H9 (cell line): ENCODE results near the gene PPARA. TPM values are rescaled to one million over a fixed set of nuclear protein-coding genes. Genes with fewer than 3 reads are reported as not detected.
"Not testable (repeated sequence)": the region's sequence is repeated elsewhere in the genome, so short reads cannot be mapped to it uniquely, and the experiment has no call there.

Experiments used
- DNase-seq: peaks from one replicate; pipeline ENCODE4 v3.0.0-alpha.2; 2017
- H2AFZ ChIP-seq: one replicate; pipeline ENCODE4 v1.6.1; 2013; ENCODE audit warnings: mild to moderate bottlenecking, low read length, control low read depth, moderate library complexity
- H2AK5ac ChIP-seq: 2 replicates; pipeline ENCODE4 v1.6.1; 2013; ENCODE audit warnings: low read length, control low read depth, mixed read lengths; ENCODE audit not compliant: insufficient read length
- H2BK120ac ChIP-seq: one replicate; pipeline ENCODE4 v1.6.1; 2013; ENCODE audit warnings: low read depth, mild to moderate bottlenecking, low read length, control low read depth, inconsistent platforms; ENCODE audit not compliant: poor library complexity, severe bottlenecking
- H2BK12ac ChIP-seq: 2 replicates; pipeline ENCODE4 v1.6.1; 2013; ENCODE audit warnings: low read length, control low read depth, mixed read lengths, low read depth; ENCODE audit not compliant: insufficient read length
- H2BK15ac ChIP-seq: 2 replicates; pipeline ENCODE4 v1.6.1; 2013; ENCODE audit warnings: low read depth, low read length, control low read depth
- H2BK20ac ChIP-seq: one replicate; pipeline ENCODE4 v1.6.1; 2013; ENCODE audit warnings: low read depth, mild to moderate bottlenecking, low read length, control low read depth, inconsistent platforms; ENCODE audit not compliant: poor library complexity, severe bottlenecking
- H2BK5ac ChIP-seq: 2 replicates; pipeline ENCODE4 v1.6.1; 2013; ENCODE audit warnings: low read length, control low read depth, mixed read lengths; ENCODE audit not compliant: insufficient read length
- H3K14ac ChIP-seq: 2 replicates; pipeline ENCODE4 v1.6.1; 2013; ENCODE audit warnings: low read length, control low read depth; ENCODE audit not compliant: insufficient read depth
- H3K18ac ChIP-seq: 2 replicates; pipeline ENCODE4 v1.6.1; 2013; ENCODE audit warnings: low read depth, mild to moderate bottlenecking, mixed read lengths, low read length, control low read depth; ENCODE audit not compliant: insufficient read length
- H3K23ac ChIP-seq: 2 replicates; pipeline ENCODE4 v1.6.1; 2013; ENCODE audit warnings: low read length, control low read depth, mixed read lengths, low read depth; ENCODE audit not compliant: insufficient read length
- H3K23me2 ChIP-seq: 2 replicates; pipeline ENCODE4 v1.6.1; 2013; ENCODE audit warnings: low read depth, mild to moderate bottlenecking, mixed read lengths, low read length, control low read depth; ENCODE audit not compliant: insufficient read length, poor library complexity, severe bottlenecking
- H3K27ac ChIP-seq: 2 replicates; pipeline ENCODE4 v1.5.1; 2013; ENCODE audit warnings: low read length, control low read depth, mixed read lengths, low read depth; ENCODE audit not compliant: insufficient read length
- H3K27me3 ChIP-seq: 2 replicates; pipeline ENCODE4 v1.6.1; 2013; ENCODE audit warnings: low read length, control low read depth, inconsistent platforms; ENCODE audit not compliant: insufficient read depth
- H3K4ac ChIP-seq: 2 replicates; pipeline ENCODE4 v1.6.1; 2013; ENCODE audit warnings: low read depth, mild to moderate bottlenecking, control low read depth, inconsistent platforms, low read length, moderate library complexity
- H3K4me1 ChIP-seq: 2 replicates; pipeline ENCODE4 v1.6.1; 2013; ENCODE audit warnings: low read length, control low read depth, inconsistent platforms; ENCODE audit not compliant: insufficient read depth
- H3K4me2 ChIP-seq: 2 replicates; pipeline ENCODE4 v1.6.1; 2013; ENCODE audit warnings: low read length, control low read depth, mixed read lengths; ENCODE audit not compliant: insufficient read length, insufficient read depth
- H3K56ac ChIP-seq: 2 replicates; pipeline ENCODE4 v1.6.1; 2013; ENCODE audit warnings: low read depth, mild to moderate bottlenecking, mixed read lengths, low read length, control low read depth; ENCODE audit not compliant: insufficient read length
- H3K79me1 ChIP-seq: 2 replicates; pipeline ENCODE4 v1.6.1; 2013; ENCODE audit warnings: low read depth, mild to moderate bottlenecking, moderate library complexity, low read length, control low read depth, inconsistent platforms; ENCODE audit not compliant: insufficient read depth, poor library complexity, severe bottlenecking
- H3K79me2 ChIP-seq: 2 replicates; pipeline ENCODE4 v1.6.1; 2013; ENCODE audit warnings: low read length, control low read depth, inconsistent platforms; ENCODE audit not compliant: insufficient read depth
- H3K9ac ChIP-seq: 2 replicates; pipeline ENCODE4 v1.6.1; 2013; ENCODE audit warnings: low read length, control low read depth, mixed read lengths; ENCODE audit not compliant: insufficient read length; ENCODE audit errors: extremely low read depth
- H3K9me3 ChIP-seq: one replicate; pipeline ENCODE4 v1.6.1; 2013; ENCODE audit warnings: low read depth, low read length, inconsistent platforms; ENCODE audit not compliant: control insufficient read depth
- H3T11ph ChIP-seq: one replicate; pipeline ENCODE4 v1.6.1; 2013; ENCODE audit warnings: mild to moderate bottlenecking, low read length, control low read depth, inconsistent platforms
- H4K20me1 ChIP-seq: one replicate; pipeline ENCODE4 v1.6.1; 2013; ENCODE audit not compliant: control insufficient read depth, insufficient read length, insufficient read depth
- H4K5ac ChIP-seq: 2 replicates; pipeline ENCODE4 v1.6.1; 2013; ENCODE audit warnings: low read depth, mild to moderate bottlenecking, mixed read lengths, low read length, control low read depth; ENCODE audit not compliant: insufficient read length
- H4K8ac ChIP-seq: replicated peaks from 2 replicates; pipeline ENCODE4 v1.6.1; 2013; ENCODE audit warnings: low read length, control low read depth, mixed read lengths, low read depth; ENCODE audit not compliant: insufficient read length
- H4K91ac ChIP-seq: 2 replicates; pipeline ENCODE4 v1.6.1; 2013; ENCODE audit warnings: low read depth, mild to moderate bottlenecking, moderate library complexity, mixed read lengths, low read length, control low read depth; ENCODE audit not compliant: insufficient read length
- H3K27ac Mint-ChIP-seq, 3 experiments: 2 replicates in 2 of 3; 3 replicates in 1 of 3; pipeline ENCODE4 v1.8.0; 2020 to 2021; ENCODE audit warnings: mixed read lengths in 3 of 3, mild to moderate bottlenecking in 1 of 3, moderate library complexity in 1 of 3
- H3K27me3 Mint-ChIP-seq: 2 replicates; pipeline ENCODE4 v1.8.0; 2021; ENCODE audit warnings: low read depth, mild to moderate bottlenecking, moderate library complexity, mixed read lengths
- H3K36me3 Mint-ChIP-seq, 3 experiments: 2 replicates in 2 of 3; 3 replicates in 1 of 3; pipeline ENCODE4 v1.8.0; 2020 to 2021; ENCODE audit warnings: low read depth in 3 of 3, mixed read lengths in 3 of 3; ENCODE audit not compliant: insufficient read depth in 1 of 3
- H3K4me1 Mint-ChIP-seq, 2 experiments: 2 replicates each; pipeline ENCODE4 v1.8.0; 2020; ENCODE audit warnings: mixed read lengths in 2 of 2
- H3K4me3 Mint-ChIP-seq, 2 experiments: 2 replicates in 1 of 2; 3 replicates in 1 of 2; pipeline ENCODE4 v1.8.0; 2020 to 2021; ENCODE audit warnings: mild to moderate bottlenecking in 2 of 2, mixed read lengths in 2 of 2, moderate library complexity in 1 of 2
- H3K9me3 Mint-ChIP-seq, 2 experiments: 2 replicates in 1 of 2; 3 replicates in 1 of 2; pipeline ENCODE4 v1.8.0; 2020; ENCODE audit warnings: mild to moderate bottlenecking in 2 of 2, mixed read lengths in 2 of 2, moderate library complexity in 1 of 2
- WGBS: extraction: QIAGEN DNeasy Blood & Tissue Kit; methylation state at CpG from one replicate; pipeline ENCODE4 v1.1.7; 2013; ENCODE audit warnings: missing lambda C conversion rate, low lambda C conversion rate, mixed read lengths; ENCODE audit not compliant: insufficient read length; ENCODE audit errors: extremely low coverage; 5-methylcytosine and 5-hydroxymethylcytosine counted together
- total RNA-seq: library from RNA; stranded (reverse); gene quantifications from 2 replicates; pipeline ENCODE4 v1.2.1, GENCODE V29; 2021

PPARA gene
- total RNA-seq, 1 experiment from 2014 or later, result 7.3 TPM

- peaks cover 63% of the 10 kb centered on the region for H3K27me3 Mint-ChIP-seq
- H2AFZ ChIP-seq, H3K14ac ChIP-seq, H4K20me1 ChIP-seq, H4K8ac ChIP-seq, DNase-seq, H3K79me2 ChIP-seq, H2BK5ac ChIP-seq, H3K4me1 Mint-ChIP-seq, H3K18ac ChIP-seq, H3K27ac Mint-ChIP-seq, H3K23ac ChIP-seq, H3K4me3 Mint-ChIP-seq, H3K23me2 ChIP-seq, H2BK20ac ChIP-seq, H4K91ac ChIP-seq, H3T11ph ChIP-seq, H3K4ac ChIP-seq, H3K9me3 ChIP-seq, H2AK5ac ChIP-seq, H4K5ac ChIP-seq, H2BK120ac ChIP-seq, H3K9ac ChIP-seq, H2BK15ac ChIP-seq, H3K79me1 ChIP-seq, H2BK12ac ChIP-seq, H3K56ac ChIP-seq, H3K4me2 ChIP-seq, H3K27ac ChIP-seq, H3K4me1 ChIP-seq: not testable (repeated sequence)
- peaks cover 16% of the 10 kb centered on the region; the same call in 1 of the 2 replicates for H3K27me3 ChIP-seq
- peaks cover 42 to 53% of the 10 kb centered on the region in 2 experiments for H3K9me3 Mint-ChIP-seq
- no CpG with 5 or more reads among the region's 4 CpGs for WGBS
- peaks cover 14 to 41% (median 19%) of the 10 kb centered on the region in 3 experiments for H3K36me3 Mint-ChIP-seq
These were observed 115.3 kb downstream of the PPARA start for GRCh38 chr22:46265627-46266026.
